C4-2B (cell line): ENCODE measurements around the gene ITFG2.

Experiments used
- ZFX ChIP-seq: fragments of 450-650 bp; IDR thresholded peaks from 2 replicates; pipeline ENCODE4 v1.6.1; 2017
- TF ChIP-seq, protein P1 (sequence below): fragments of 450-650 bp; conservative IDR thresholded peaks from 2 replicates; pipeline ENCODE4 v1.5.1; 2017; ENCODE audit warnings: mild to moderate bottlenecking

DNA sequence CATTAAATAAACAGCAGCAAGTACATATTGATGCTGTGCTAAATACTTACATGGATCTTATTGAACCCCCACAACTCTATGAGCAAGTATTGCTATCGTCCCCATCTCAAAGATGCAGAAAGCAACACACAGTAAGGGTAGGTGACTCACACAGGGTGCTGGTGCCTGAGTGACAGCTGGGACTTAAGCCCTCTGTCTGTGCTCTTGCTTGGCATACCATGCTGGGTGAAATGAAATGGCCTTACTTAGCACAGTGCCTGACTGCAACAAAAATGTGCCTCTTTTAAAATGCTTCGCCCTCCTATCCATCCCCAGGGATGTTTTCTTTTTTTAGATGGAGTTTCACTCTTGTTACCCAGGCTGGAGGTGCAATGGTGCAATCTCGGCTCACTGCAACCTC lies 43.6 kb downstream of the ITFG2 start:
- TF ChIP-seq, protein P1, sequence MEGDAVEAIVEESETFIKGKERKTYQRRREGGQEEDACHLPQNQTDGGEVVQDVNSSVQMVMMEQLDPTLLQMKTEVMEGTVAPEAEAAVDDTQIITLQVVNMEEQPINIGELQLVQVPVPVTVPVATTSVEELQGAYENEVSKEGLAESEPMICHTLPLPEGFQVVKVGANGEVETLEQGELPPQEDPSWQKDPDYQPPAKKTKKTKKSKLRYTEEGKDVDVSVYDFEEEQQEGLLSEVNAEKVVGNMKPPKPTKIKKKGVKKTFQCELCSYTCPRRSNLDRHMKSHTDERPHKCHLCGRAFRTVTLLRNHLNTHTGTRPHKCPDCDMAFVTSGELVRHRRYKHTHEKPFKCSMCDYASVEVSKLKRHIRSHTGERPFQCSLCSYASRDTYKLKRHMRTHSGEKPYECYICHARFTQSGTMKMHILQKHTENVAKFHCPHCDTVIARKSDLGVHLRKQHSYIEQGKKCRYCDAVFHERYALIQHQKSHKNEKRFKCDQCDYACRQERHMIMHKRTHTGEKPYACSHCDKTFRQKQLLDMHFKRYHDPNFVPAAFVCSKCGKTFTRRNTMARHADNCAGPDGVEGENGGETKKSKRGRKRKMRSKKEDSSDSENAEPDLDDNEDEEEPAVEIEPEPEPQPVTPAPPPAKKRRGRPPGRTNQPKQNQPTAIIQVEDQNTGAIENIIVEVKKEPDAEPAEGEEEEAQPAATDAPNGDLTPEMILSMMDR = no peak
- TF ChIP-seq ZFX = no peak
